HG03469 (cell line): ENCODE data around the gene BUB1.
"Not testable (repeated sequence)": the region's sequence is repeated elsewhere in the genome, so short reads cannot be mapped to it uniquely, and the experiment has no call there.

ENCODE experiments used
- ATAC-seq: cut with Tn5 transposase; IDR thresholded peaks from one replicate; pipeline ENCODE4 v1.9.1; 2021; ENCODE audit warnings: mild to moderate bottlenecking, moderate library complexity, moderate number of reproducible peaks; ENCODE audit not compliant: unreplicated experiment

BUB1 gene

GRCh38 chr2:110605057-110605456, 72.8 kb downstream of the BUB1 start:
- not testable (repeated sequence) for ATAC-seq

GRCh38 chr2:110603917-110604591, 73.8 kb downstream of the BUB1 start:
- ATAC-seq: not testable (repeated sequence)

GRCh38 chr2:110602139-110602538, 75.7 kb downstream of the BUB1 start:
- not testable (repeated sequence) for ATAC-seq

- ATAC-seq: not testable (repeated sequence)
These were observed 85.9 kb downstream of the BUB1 start for GRCh38 chr2:110591973-110592372.

GRCh38 chr2:110589677-110590330, 88.1 kb downstream of the BUB1 start:
- not testable (repeated sequence) for ATAC-seq

GRCh38 chr2:110588520-110588919, 89.3 kb downstream of the BUB1 start:
- ATAC-seq: not testable (repeated sequence)
